ENCODE data around the gene S100A4. TPM values are rescaled to one million over a fixed set of nuclear protein-coding genes. Genes with fewer than 3 reads are reported as not detected.
A peak's percentile ranks its signal among the peaks of the same experiment; 100 is the strongest.
"Not testable (repeated sequence)": the region's sequence is repeated elsewhere in the genome, so short reads cannot be mapped to it uniquely, and the experiment has no call there.

The S100A4 gene
- total RNA-seq, 2 experiments from 2014 or later, result 628 to 665 TPM

DNA sequence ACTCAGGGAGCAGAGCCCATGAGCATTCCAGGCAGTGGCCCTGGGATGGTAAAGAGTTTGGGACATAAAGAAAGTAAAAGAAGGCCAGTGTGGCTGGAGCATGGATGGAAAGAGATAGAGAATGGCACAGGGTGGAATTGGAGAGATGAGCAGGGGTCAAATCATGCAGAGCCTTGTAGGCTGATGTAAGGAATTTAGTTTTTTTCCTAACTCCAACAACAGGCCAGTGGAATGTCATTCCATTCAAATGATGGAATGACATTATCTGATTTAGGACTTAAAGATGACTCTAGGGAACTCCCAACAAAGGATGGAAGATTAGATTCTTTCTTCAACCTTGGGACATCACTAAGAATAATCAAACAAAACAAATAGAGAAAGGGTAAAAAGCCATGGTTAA lies 32.9 kb upstream of the S100A4 start:
- CTCF ChIA-PET, result interaction anchor here (1.7 to 1.8 kb wide), 2 partner anchors 46 to 68 kb away, joined by 6 to 11 read pairs; no protein-coding TSS in a partner anchor
- POLR2A ChIA-PET, result interaction anchor here (2.0 kb wide), 1 partner anchor 47 kb away, joined by 4 read pairs; no protein-coding TSS in a partner anchor
- Mint-ChIP-seq H3K27ac (no peak overlapping the region), H3K9me3 (ENCODE audit: insufficient read depth) (no peaks in the 10 kb centered on the region), H3K4me3 (no peak overlapping the region), H3K36me3 (ENCODE audit: low read depth) (no peaks in the 10 kb centered on the region), H3K4me1 (ENCODE audit: low read depth) (peaks cover 2% of the 10 kb centered on the region), H3K27me3 (ENCODE audit: low read depth) (peaks cover 24% of the 10 kb centered on the region)
- DNase-seq (no peak), ATAC-seq (no peak)

- ChIA-PET CTCF (interaction anchor here (0.8 to 1.8 kb wide), 6 partner anchors 10 to 82 kb away, joined by 3 to 11 read pairs (median 5); no protein-coding TSS in a partner anchor), POLR2A (interaction anchor here (1.0 to 2.0 kb wide), 3 partner anchors 21 to 46 kb away, joined by 3 to 4 read pairs (median 3); no protein-coding TSS in a partner anchor)
- ATAC-seq (no peak), DNase-seq (no peak)
- Mint-ChIP-seq H3K4me1 (ENCODE audit: low read depth) (peaks cover 9% of the 10 kb centered on the region), H3K36me3 (ENCODE audit: low read depth) (no peaks in the 10 kb centered on the region), H3K27ac (no peak overlapping the region), H3K9me3 (ENCODE audit: insufficient read depth) (no peaks in the 10 kb centered on the region), H3K4me3 (no peak overlapping the region), H3K27me3 (ENCODE audit: low read depth) (peaks cover 24% of the 10 kb centered on the region)
These were observed 32.0 kb upstream of the S100A4 start for GRCh38 chr1:153577624-153578051.

DNA sequence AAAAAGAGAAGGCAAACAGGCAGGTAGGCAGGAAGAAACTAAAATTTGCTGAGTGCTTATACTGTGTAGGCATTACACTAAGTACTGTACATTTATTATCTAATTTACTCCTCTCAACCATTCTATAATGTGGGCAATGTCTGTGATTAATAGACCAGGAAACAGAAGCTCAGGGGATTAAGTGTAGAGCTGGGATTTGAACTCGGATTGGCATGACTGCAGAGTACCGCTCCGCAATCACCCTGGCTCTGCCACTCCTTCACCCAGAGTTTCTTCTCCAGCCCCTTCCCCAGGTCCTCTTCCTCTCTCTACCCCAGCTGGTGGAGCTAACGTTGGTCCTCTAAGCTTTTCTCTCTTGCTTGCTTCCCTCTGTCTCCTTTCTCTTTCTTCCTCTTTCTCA lies 31.5 kb upstream of the S100A4 start:
- DNase-seq, result no peak

DNA sequence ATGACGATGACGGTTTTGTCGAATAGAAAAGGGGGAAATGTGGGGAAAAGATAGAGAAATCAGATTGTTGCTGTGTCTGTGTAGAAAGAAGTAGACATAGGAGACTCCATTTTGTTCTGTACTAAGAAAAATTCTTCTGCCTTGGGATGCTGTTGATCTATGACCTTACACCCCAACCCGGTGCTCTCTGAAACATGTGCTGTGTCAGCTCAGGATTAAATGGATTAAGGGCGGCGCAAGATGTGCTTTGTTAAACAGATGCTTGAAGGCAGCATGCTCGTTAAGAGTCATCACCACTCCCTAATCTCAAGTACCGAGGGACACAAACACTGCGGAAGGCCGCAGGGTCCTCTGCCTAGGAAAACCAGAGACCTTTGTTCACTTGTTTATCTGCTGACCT lies 29.9 kb upstream of the S100A4 start:
- POLR2A ChIA-PET, result interaction anchor here (1.0 kb wide), 1 partner anchor 40 kb away, joined by 4 read pairs; no protein-coding TSS in a partner anchor
- CTCF ChIA-PET, result interaction anchor here (1.1 kb wide), 1 partner anchor 42 kb away, joined by 3 read pairs; no protein-coding TSS in a partner anchor
- H3K4me3 Mint-ChIP-seq; ATAC-seq; H3K36me3 Mint-ChIP-seq (ENCODE audit: low read depth); H3K9me3 Mint-ChIP-seq (ENCODE audit: insufficient read depth); H3K27ac Mint-ChIP-seq; DNase-seq: not testable (repeated sequence)
- peaks cover 30% of the 10 kb centered on the region for H3K27me3 Mint-ChIP-seq (ENCODE audit: low read depth)
- H3K4me1 Mint-ChIP-seq (ENCODE audit: low read depth), result peaks cover 18% of the 10 kb centered on the region

More for the DNA sequence above, 31.5 kb upstream of the S100A4 start:
- CTCF ChIA-PET, result interaction anchor here (0.8 to 1.8 kb wide), 6 partner anchors 9 to 81 kb away, joined by 3 to 11 read pairs (median 5); no protein-coding TSS in a partner anchor
- no peaks in the 10 kb centered on the region for H3K9me3 Mint-ChIP-seq (ENCODE audit: insufficient read depth)
- no peak overlapping the region for H3K27ac Mint-ChIP-seq
- peaks cover 24% of the 10 kb centered on the region for H3K27me3 Mint-ChIP-seq (ENCODE audit: low read depth)
- ATAC-seq, result no peak
- POLR2A ChIA-PET, result interaction anchor here (1.0 to 2.0 kb wide), 3 partner anchors 21 to 45 kb away, joined by 3 to 4 read pairs (median 3); no protein-coding TSS in a partner anchor
- no peak overlapping the region for H3K4me3 Mint-ChIP-seq
- H3K36me3 Mint-ChIP-seq (ENCODE audit: low read depth), result no peaks in the 10 kb centered on the region
- peaks cover 13% of the 10 kb centered on the region for H3K4me1 Mint-ChIP-seq (ENCODE audit: low read depth)

GRCh38 chr1:153575081-153575491 lies 29.5 kb upstream of the S100A4 start:
- H3K9me3 Mint-ChIP-seq (ENCODE audit: insufficient read depth); H3K36me3 Mint-ChIP-seq (ENCODE audit: low read depth); POLR2A ChIA-PET; H3K4me3 Mint-ChIP-seq; ATAC-seq; DNase-seq; CTCF ChIA-PET; H3K27ac Mint-ChIP-seq: not testable (repeated sequence)
- peaks cover 18% of the 10 kb centered on the region for H3K4me1 Mint-ChIP-seq (ENCODE audit: low read depth)
- peaks cover 31% of the 10 kb centered on the region for H3K27me3 Mint-ChIP-seq (ENCODE audit: low read depth)

DNA sequence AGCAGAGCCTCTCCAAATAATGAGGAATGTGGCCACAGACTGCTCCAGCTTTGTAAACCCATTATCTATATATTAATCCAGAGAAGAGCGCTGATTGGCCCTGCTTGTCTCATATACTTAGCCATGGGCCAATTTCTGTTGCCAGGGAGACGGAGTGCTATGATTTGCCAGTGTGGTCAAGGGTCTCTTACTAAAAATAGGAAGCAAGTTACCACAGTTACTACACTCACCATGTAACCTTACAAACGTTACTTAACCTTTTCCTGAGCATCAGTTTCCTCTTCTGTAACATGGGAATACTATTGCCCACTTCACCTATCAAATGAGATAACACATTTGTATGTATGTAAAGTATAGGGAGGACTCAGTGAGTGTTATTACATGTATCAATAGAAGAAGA lies 27.7 kb upstream of the S100A4 start:
- ATAC-seq (no peak), DNase-seq (no peak)
- H3K4me1 Mint-ChIP-seq (ENCODE audit: low read depth), result peaks cover 27% of the 10 kb centered on the region
- H3K4me3 Mint-ChIP-seq, result no peak overlapping the region
- H3K9me3 Mint-ChIP-seq (ENCODE audit: insufficient read depth), result no peaks in the 10 kb centered on the region
- CTCF ChIA-PET, result interaction anchor here (1.0 to 7.4 kb wide), 27 partner anchors 8 to 413 kb away, joined by 3 to 245 read pairs (median 5); partner anchors contain the start of genes CHTOP, RAB13, S100A1 and S100A13
- no peak overlapping the region for H3K27ac Mint-ChIP-seq
- H3K27me3 Mint-ChIP-seq (ENCODE audit: low read depth), result peaks cover 24% of the 10 kb centered on the region
- POLR2A ChIA-PET, result interaction anchor here (0.7 to 1.6 kb wide), 3 partner anchors 41 to 93 kb away, joined by 3 to 8 read pairs (median 5); partner anchors contain the start of gene CHTOP
- no peaks in the 10 kb centered on the region for H3K36me3 Mint-ChIP-seq (ENCODE audit: low read depth)

GRCh38 chr1:153572569-153573015 lies 27.0 kb upstream of the S100A4 start:
- H3K27me3 Mint-ChIP-seq (ENCODE audit: low read depth), result peaks cover 17% of the 10 kb centered on the region
- H3K4me3 Mint-ChIP-seq, result no peak overlapping the region
- H3K9me3 Mint-ChIP-seq (ENCODE audit: insufficient read depth), result no peaks in the 10 kb centered on the region
- DNase-seq (peak; percentile 65), ATAC-seq (peak; percentile 78)
- POLR2A ChIA-PET, result interaction anchor here (0.7 to 1.7 kb wide), 4 partner anchors 37 to 94 kb away, joined by 3 to 8 read pairs (median 5); partner anchors contain the start of genes CHTOP and S100A6
- H3K36me3 Mint-ChIP-seq (ENCODE audit: low read depth), result no peaks in the 10 kb centered on the region
- CTCF ChIA-PET, result interaction anchor here (1.0 to 7.4 kb wide), 36 partner anchors 9 to 414 kb away, joined by 3 to 245 read pairs (median 4); partner anchors contain the start of genes CHTOP, RAB13, S100A1 and S100A13
- H3K4me1 Mint-ChIP-seq (ENCODE audit: low read depth), result peaks cover 33% of the 10 kb centered on the region
- H3K27ac Mint-ChIP-seq, result no peak overlapping the region

DNA sequence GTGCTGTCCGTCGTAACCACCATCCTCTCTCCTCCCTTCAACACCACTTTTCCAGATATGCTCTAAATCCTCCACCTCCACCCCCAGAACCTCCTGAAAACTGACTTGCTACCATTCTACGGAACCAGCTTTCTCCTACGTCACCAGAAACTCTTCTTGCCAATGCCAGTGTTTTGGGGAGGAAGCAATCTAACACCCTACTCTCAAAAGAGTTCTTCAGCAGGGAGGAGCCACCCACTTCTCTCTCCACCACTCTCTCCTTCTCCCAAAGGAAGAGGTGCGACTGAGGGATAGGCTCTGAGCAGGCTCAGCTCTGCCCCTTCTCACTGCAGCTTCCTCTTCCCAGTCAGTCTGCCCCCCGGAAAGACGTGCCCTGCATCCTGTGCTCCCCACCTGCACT lies 26.1 kb upstream of the S100A4 start:
- H3K27ac Mint-ChIP-seq, result no peak overlapping the region
- ATAC-seq (no peak), DNase-seq (no peak)
- H3K27me3 Mint-ChIP-seq (ENCODE audit: low read depth), result peaks cover 11% of the 10 kb centered on the region
- POLR2A ChIA-PET, result interaction anchor here (1.6 to 1.7 kb wide), 2 partner anchors 36 to 39 kb away, joined by 5 read pairs; partner anchors contain the start of gene S100A6
- no peaks in the 10 kb centered on the region for H3K36me3 Mint-ChIP-seq (ENCODE audit: low read depth)
- no peak overlapping the region for H3K4me3 Mint-ChIP-seq
- peaks cover 38% of the 10 kb centered on the region for H3K4me1 Mint-ChIP-seq (ENCODE audit: low read depth)
- CTCF ChIA-PET, result interaction anchor here (1.0 to 7.4 kb wide), 29 partner anchors 8 to 415 kb away, joined by 3 to 245 read pairs (median 5); partner anchors contain the start of genes CHTOP, RAB13, S100A1 and S100A13
- H3K9me3 Mint-ChIP-seq (ENCODE audit: insufficient read depth), result no peaks in the 10 kb centered on the region

- Mint-ChIP-seq H3K9me3 (ENCODE audit: insufficient read depth) (no peaks in the 10 kb centered on the region), H3K27ac (no peak overlapping the region), H3K27me3 (ENCODE audit: low read depth) (peaks cover 11% of the 10 kb centered on the region), H3K36me3 (ENCODE audit: low read depth) (no peaks in the 10 kb centered on the region), H3K4me3 (no peak overlapping the region), H3K4me1 (ENCODE audit: low read depth) (peaks cover 45% of the 10 kb centered on the region)
- CTCF ChIA-PET, result interaction anchor here (0.6 to 7.4 kb wide), 13 partner anchors 10 to 1089 kb away, joined by 3 to 245 read pairs (median 4); partner anchors contain the start of genes CHTOP, RAB13, S100A1 and S100A13
- ATAC-seq, result no peak
- DNase-seq, result no peak
- POLR2A ChIA-PET, result interaction anchor here (0.7 to 1.2 kb wide), 2 partner anchors 25 to 39 kb away, joined by 3 to 4 read pairs; partner anchors contain the start of gene S100A4
These were observed 25.3 kb upstream of the S100A4 start for GRCh38 chr1:153570874-153571273.

DNA sequence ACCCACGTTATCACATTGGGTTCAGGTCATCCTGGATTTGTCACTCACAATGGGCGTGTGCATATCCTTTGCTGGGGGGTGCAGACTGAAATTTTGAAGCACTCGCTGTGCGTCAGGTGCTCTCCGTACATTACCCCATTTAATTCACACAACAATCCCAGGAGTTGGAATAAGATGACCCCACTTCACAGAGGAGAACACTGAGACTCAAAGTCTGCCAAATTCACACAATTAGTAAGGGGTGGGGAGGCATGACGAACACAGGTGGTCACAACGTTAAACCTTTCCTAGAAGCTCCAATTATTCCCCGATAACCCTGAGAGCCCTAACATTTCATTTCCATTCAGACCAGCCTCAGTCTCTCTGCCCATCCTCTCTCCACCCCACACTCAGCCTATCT lies 23.9 kb upstream of the S100A4 start:
- CTCF ChIA-PET, result interaction anchor here (1.0 to 7.4 kb wide), 14 partner anchors 9 to 102 kb away, joined by 3 to 245 read pairs (median 13); partner anchors contain the start of genes CHTOP, S100A1, S100A13 and S100A4
- POLR2A ChIA-PET, result interaction anchor here (1.7 kb wide), 1 partner anchor 59 kb away, joined by 3 read pairs; no protein-coding TSS in a partner anchor
- ATAC-seq (no peak), DNase-seq (no peak)
- Mint-ChIP-seq H3K4me3 (no peak overlapping the region), H3K9me3 (ENCODE audit: insufficient read depth) (no peaks in the 10 kb centered on the region), H3K36me3 (ENCODE audit: low read depth) (no peaks in the 10 kb centered on the region), H3K27me3 (ENCODE audit: low read depth) (peaks cover 11% of the 10 kb centered on the region), H3K27ac (no peak overlapping the region), H3K4me1 (ENCODE audit: low read depth) (peaks cover 52% of the 10 kb centered on the region)

DNA sequence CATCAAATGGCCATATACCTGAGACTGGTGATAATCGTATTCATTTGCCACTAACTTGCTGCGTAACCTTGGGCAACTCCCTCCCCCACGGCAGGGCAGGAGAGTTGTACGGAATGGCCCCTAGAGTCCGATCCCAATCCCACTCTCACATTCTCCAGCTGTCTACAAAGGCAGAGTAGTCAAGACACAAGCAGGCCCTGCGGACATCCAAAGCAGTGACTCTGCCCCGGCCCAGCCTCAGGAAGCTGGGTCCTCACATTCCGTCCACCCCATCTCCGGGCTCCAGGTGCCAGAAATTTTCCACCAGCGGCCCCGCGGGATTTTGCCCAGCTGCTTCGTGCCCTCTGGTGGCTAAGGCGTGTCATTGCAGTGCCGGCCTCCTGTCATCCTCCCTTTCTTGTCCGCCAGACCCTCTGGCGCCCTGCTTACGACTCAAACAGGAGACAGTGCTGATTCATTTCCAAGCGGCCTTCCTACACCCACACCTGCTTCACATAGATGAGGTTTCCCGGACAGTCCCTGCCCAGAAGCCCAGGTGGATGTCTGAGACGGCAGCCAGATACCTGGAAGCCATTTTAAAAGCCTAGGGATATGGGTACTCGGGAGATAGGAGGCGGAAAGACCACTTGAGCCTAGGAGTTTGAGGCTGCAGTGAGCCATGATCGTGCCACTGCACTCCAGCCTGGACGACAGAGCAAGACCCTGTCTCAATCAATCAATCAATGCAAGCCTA lies 22.9 kb upstream of the S100A4 start:
- H3K36me3 Mint-ChIP-seq (ENCODE audit: low read depth), result no peaks in the 10 kb centered on the region
- no peaks in the 10 kb centered on the region for H3K9me3 Mint-ChIP-seq (ENCODE audit: insufficient read depth)
- CTCF ChIA-PET, result interaction anchor here (0.6 to 7.4 kb wide), 28 partner anchors 8 to 378 kb away, joined by 3 to 245 read pairs (median 6); partner anchors contain the start of genes DENND4B, S100A1, S100A13 and S100A4
- ATAC-seq (peak; percentile 55), DNase-seq (peak; percentile 87)
- peaks cover 52% of the 10 kb centered on the region for H3K4me1 Mint-ChIP-seq (ENCODE audit: low read depth)
- H3K27me3 Mint-ChIP-seq (ENCODE audit: low read depth), result peaks cover 11% of the 10 kb centered on the region
- POLR2A ChIA-PET, result interaction anchor here (0.6 to 1.7 kb wide), 6 partner anchors 12 to 58 kb away, joined by 3 to 12 read pairs (median 4); partner anchors contain the start of gene S100A6
- peak overlapping the region; percentile 36 for H3K27ac Mint-ChIP-seq
- H3K4me3 Mint-ChIP-seq, result peak overlapping the region; percentile 57
